GM19372 (cell line): ENCODE results near the gene TMEM132C.

ENCODE experiments used
- ATAC-seq: cut with Tn5 transposase; IDR thresholded peaks from one replicate; pipeline ENCODE4 v1.9.1; 2021; ENCODE audit warnings: mild to moderate bottlenecking, low read depth, moderate library complexity; ENCODE audit not compliant: unreplicated experiment

TMEM132C gene

GRCh38 chr12:128402486-128403243 is 135.7 kb downstream of the TMEM132C start:
- no peak for ATAC-seq

GRCh38 chr12:128408669-128409068 is 141.7 kb downstream of the TMEM132C start:
- ATAC-seq, result no peak

- no peak for ATAC-seq
These were observed 148.1 kb downstream of the TMEM132C start for GRCh38 chr12:128415036-128415560.

- ATAC-seq, result no peak
These were observed 152.0 kb downstream of the TMEM132C start for GRCh38 chr12:128418944-128419343.

GRCh38 chr12:128420163-128420562 is 153.2 kb downstream of the TMEM132C start:
- no peak for ATAC-seq

- ATAC-seq, result no peak
These were observed 154.4 kb downstream of the TMEM132C start for GRCh38 chr12:128421375-128421774.

GRCh38 chr12:128423205-128423604 is 156.2 kb downstream of the TMEM132C start:
- ATAC-seq, result no peak

- ATAC-seq, result no peak
These were observed 158.0 kb downstream of the TMEM132C start for GRCh38 chr12:128424931-128425431.

- no peak for ATAC-seq
These were observed 158.8 kb downstream of the TMEM132C start for GRCh38 chr12:128425666-128426331.

- ATAC-seq, result no peak
These were observed 159.5 kb downstream of the TMEM132C start for GRCh38 chr12:128426511-128426910.

- no peak for ATAC-seq
These were observed 172.8 kb downstream of the TMEM132C start for GRCh38 chr12:128439796-128440195.

GRCh38 chr12:128442096-128442495 is 175.1 kb downstream of the TMEM132C start:
- no peak for ATAC-seq

- no peak for ATAC-seq
These were observed 177.6 kb downstream of the TMEM132C start for GRCh38 chr12:128444598-128444997.

GRCh38 chr12:128445415-128446127 is 178.6 kb downstream of the TMEM132C start:
- ATAC-seq, result no peak

- ATAC-seq, result no peak
These were observed 182.3 kb downstream of the TMEM132C start for GRCh38 chr12:128449146-128449894.

- ATAC-seq, result no peak
These were observed 183.8 kb downstream of the TMEM132C start for GRCh38 chr12:128450810-128451209.

- no peak for ATAC-seq
These were observed 188.9 kb downstream of the TMEM132C start for GRCh38 chr12:128455851-128456250.

- no peak for ATAC-seq
These were observed 190.0 kb downstream of the TMEM132C start for GRCh38 chr12:128456922-128457321.

GRCh38 chr12:128458301-128458974 is 191.5 kb downstream of the TMEM132C start:
- ATAC-seq, result no peak

GRCh38 chr12:128459067-128459466 is 192.1 kb downstream of the TMEM132C start:
- no peak for ATAC-seq
